HepG2 (cell line): Measurements from ENCODE around the gene MMS19. TPM values are rescaled to one million over a fixed set of nuclear protein-coding genes. Genes with fewer than 3 reads are reported as not detected.
A peak's percentile ranks its signal among the peaks of the same experiment; 100 is the strongest.

Experiments used
- ATAC-seq: fragments of 200-7000 bp; cut with Tn5 transposase; 3 replicates; pipeline ENCODE4 v1.9.1; 2020; ENCODE audit warnings: mild to moderate bottlenecking, moderate library complexity
- BruUV-seq: library from RNA; stranded (reverse); fragments of 400-500 nt; replicated peaks from 2 replicates; lab custom pipeline; 2021; lab: Mats Ljungman, UMichigan
- CTCF ChIA-PET: fragments of 300-600 bp; formaldehyde crosslinking; extraction: SDS; loops from one replicate; lab custom pipeline; 2021; ENCODE audit warnings: low total read pairs, inconsistent platforms, low intra/inter-chr PET ratio; lab: Yijun Ruan, JAX
- POLR2A ChIA-PET: fragments of 350-600 bp; sonication (Branson Sonifier 250); formaldehyde crosslinking; loops from one replicate; lab custom pipeline; 2020; ENCODE audit warnings: antibody characterized with exemption, inconsistent platforms; lab: Yijun Ruan, JAX
- DNase-seq: peaks from one replicate; pipeline ENCODE4 v3.0.0-alpha.2; 2015; ENCODE audit warnings: low spot score
- FAIRE-seq: peaks from 3 replicates; lab custom pipeline; 2011; peaks lifted over from hg19 to GRCh38; lab: Jason Lieb, UNC
- H2AFZ ChIP-seq: one replicate; pipeline ENCODE4 v1.6.1; 2011; ENCODE audit warnings: low read length, inconsistent platforms
- H3K27ac ChIP-seq: fragments of 300-600 bp; 3 replicates; pipeline ENCODE4 v1.8.0; 2011; ENCODE audit warnings: mixed run types, mild to moderate bottlenecking, mixed read lengths, low read length, inconsistent platforms; ENCODE audit not compliant: insufficient read depth; ENCODE audit errors: extremely low read length
- H3K27me3 ChIP-seq, 2 experiments: fragments of 200-600 bp in 1 of 2; 2 replicates in 1 of 2; 3 replicates in 1 of 2; pipeline versions ENCODE4 v1.6.0 to v1.8.0; 2011; ENCODE audit warnings: low read length in 2 of 2, mild to moderate bottlenecking in 2 of 2, moderate library complexity in 2 of 2, inconsistent platforms in 1 of 2; ENCODE audit not compliant: insufficient read depth in 2 of 2, control insufficient read depth in 1 of 2
- H3K36me3 ChIP-seq, 2 experiments: fragments of 200-600 bp in 1 of 2; replicated peaks in 1 of 2; 2 replicates in 1 of 2; 3 replicates in 1 of 2; pipeline versions ENCODE4 v1.5.1 to v1.8.0; 2011; ENCODE audit warnings: low read length in 2 of 2, inconsistent platforms in 1 of 2; ENCODE audit not compliant: insufficient read depth in 2 of 2, control insufficient read depth in 1 of 2
- H3K4me1 ChIP-seq: 2 replicates; pipeline ENCODE4 v1.5.1; 2012; ENCODE audit warnings: low read length, inconsistent platforms; ENCODE audit not compliant: insufficient read depth
- H3K4me2 ChIP-seq: 2 replicates; pipeline ENCODE4 v1.6.0; 2011; ENCODE audit warnings: low read depth, low read length, inconsistent platforms
- H3K4me3 ChIP-seq, 3 experiments: fragments of 200-600 bp in 1 of 3; sonication (generic), shearing (Covaris generic) in 1 of 3; replicated peaks in 1 of 3; 2 replicates each; pipeline ENCODE4 v1.5.1; 2011 to 2016; ENCODE audit warnings: low read length in 3 of 3, inconsistent platforms in 2 of 3, low read depth in 2 of 3, mild to moderate bottlenecking in 2 of 3, control low read depth in 1 of 3, mixed read lengths in 1 of 3; ENCODE audit not compliant: insufficient read depth in 1 of 3
- H3K79me2 ChIP-seq: one replicate; pipeline ENCODE4 v1.6.1; 2011; ENCODE audit warnings: low read length, inconsistent platforms; ENCODE audit not compliant: insufficient read depth
- H3K9ac ChIP-seq: 2 replicates; pipeline ENCODE4 v1.6.0; 2011; ENCODE audit warnings: mild to moderate bottlenecking, low read depth, low read length, inconsistent platforms; ENCODE audit not compliant: insufficient read depth
- H3K9me3 ChIP-seq: 2 replicates; pipeline ENCODE4 v1.5.1; 2012; ENCODE audit warnings: mild to moderate bottlenecking, low read length
- H4K20me1 ChIP-seq: 2 replicates; pipeline ENCODE4 v1.6.0; 2011; ENCODE audit warnings: inconsistent platforms, mild to moderate bottlenecking, low read length, moderate library complexity; ENCODE audit not compliant: insufficient read depth
- ELF4 ChIP-seq: sonication (generic); formaldehyde crosslinking; IDR thresholded peaks from 2 replicates; pipeline ENCODE4 v1.5.0; 2020; ENCODE audit warnings: missing genetic modification reagents, mild to moderate bottlenecking, moderate library complexity, borderline replicate concordance
- MAFG ChIP-seq: sonication (generic); formaldehyde crosslinking; IDR thresholded peaks from 2 replicates; pipeline ENCODE4 v1.5.1; 2020; ENCODE audit warnings: mild to moderate bottlenecking, missing genetic modification reagents
- TBP ChIP-seq: sonication (generic); formaldehyde crosslinking; IDR thresholded peaks from 2 replicates; pipeline ENCODE4 v1.5.0; 2020; ENCODE audit warnings: missing genetic modification reagents
- ZNF143 ChIP-seq: sonication (generic); formaldehyde crosslinking; IDR thresholded peaks from 2 replicates; pipeline ENCODE4 v1.4.0; 2020; ENCODE audit warnings: missing genetic modification reagents
- ZNF253 ChIP-seq: sonication (generic); formaldehyde crosslinking; IDR thresholded peaks from 2 replicates; pipeline ENCODE4 v1.8.0; 2022; ENCODE audit warnings: mild to moderate bottlenecking, missing genetic modification reagents, borderline replicate concordance
- ZNF652 ChIP-seq: IDR thresholded peaks from 2 replicates; pipeline ENCODE4 v1.6.1; 2016; ENCODE audit warnings: low read depth, borderline replicate concordance
- WGBS: methylation state at CpG from one replicate; pipeline ENCODE4 v1.1.6; 2017; ENCODE audit warnings: low lambda C conversion rate; 5-methylcytosine and 5-hydroxymethylcytosine counted together
- in situ Hi-C: cut with HindIII; loops from 2 replicates; pipeline ENCODE4 v1.10.0; 2017; ENCODE audit warnings: low pct_unique_long_range_greater_than_20kb; ENCODE audit not compliant: extremely low pct_ligation_motif_present
- intact Hi-C: fragments of 100-400 bp; cut with micrococcal nuclease; formaldehyde crosslinking; loops from one replicate; pipeline ENCODE4 v1.10.0; 2022; ENCODE audit not compliant: unreplicated experiment
- polyA plus RNA-seq, 8 experiments: library from polyadenylated mRNA; depleted of rRNA in 3 of 8; stranded (reverse) in 7 of 8; unstranded in 1 of 8; fragments of >200 nt; fragmentation: Illumina TruSeq in 4 of 8; extraction: Trizol in 4 of 8; gene quantifications; 2 replicates each; pipeline versions ENCODE4 v1.2.1 to v1.2.3, GENCODE V29; 2011 to 2016; ENCODE audit warnings: low read depth in 4 of 8, missing spikeins in 1 of 8, mixed read lengths in 1 of 8; ENCODE audit not compliant: insufficient read depth in 1 of 8
- total RNA-seq, 5 experiments: library from RNA; depleted of rRNA; stranded (reverse); fragments of >200 nt; fragmentation: Illumina TruSeq; extraction: Trizol; gene quantifications; 2 replicates each; pipeline ENCODE4 v1.2.3, GENCODE V29; 2016; ENCODE audit warnings: low read depth in 1 of 5
- TF ChIP-seq, protein P1 (sequence below): sonication (generic); formaldehyde crosslinking; IDR thresholded peaks from 2 replicates; pipeline ENCODE4 v1.4.0; 2020; ENCODE audit warnings: mild to moderate bottlenecking, missing genetic modification reagents
- TF ChIP-seq, protein P2 (sequence below): sonication (generic); formaldehyde crosslinking; IDR thresholded peaks from 2 replicates; pipeline ENCODE4 v1.4.0; 2020; ENCODE audit warnings: missing genetic modification reagents
- TF ChIP-seq, protein P3 (sequence below), 2 experiments: sonication (generic) in 1 of 2; formaldehyde crosslinking in 1 of 2; IDR thresholded peaks; 2 replicates each; pipeline versions ENCODE4 v1.4.0 to v1.6.1; 2016 to 2020; ENCODE audit warnings: borderline replicate concordance in 1 of 2, low read depth in 1 of 2, mild to moderate bottlenecking in 1 of 2, missing genetic modification reagents in 1 of 2

MMS19 gene
- total and polyA plus RNA-seq, 2 of the 13 experiments (the other 11 are each of a cell fraction or from before 2014, with no cell fraction given) = 76.4 to 107 TPM

DNA sequence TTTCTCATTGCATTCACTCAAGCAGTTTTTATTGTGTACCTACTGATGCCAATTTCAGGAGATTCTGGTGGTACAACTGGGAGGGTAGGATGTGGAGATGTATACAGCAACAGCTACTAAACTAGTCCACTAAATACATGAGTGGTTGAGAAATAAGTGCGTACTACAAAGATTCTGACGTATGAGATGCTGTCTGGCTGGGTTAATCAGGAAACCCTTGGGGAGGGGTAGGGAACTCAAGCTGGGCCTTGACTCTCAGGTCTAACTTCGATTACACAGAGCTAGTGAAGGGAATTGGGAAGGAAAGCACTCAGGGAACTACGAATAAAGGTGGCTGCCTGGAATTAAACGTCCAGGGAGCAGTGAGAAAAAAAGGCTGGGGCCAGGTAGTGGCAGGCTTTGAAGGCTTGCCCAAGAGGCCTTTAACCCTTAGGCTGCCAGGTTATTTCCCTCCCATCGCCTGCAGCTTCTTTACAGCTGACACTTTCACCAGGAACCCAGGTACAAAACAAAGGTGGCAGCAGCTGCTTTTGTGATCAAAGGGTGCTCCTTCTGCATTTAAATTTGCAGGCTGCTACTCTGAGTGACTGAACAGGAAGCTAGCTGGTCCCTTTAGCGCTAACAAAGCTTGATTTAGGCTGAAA, 3.2 kb downstream of the MMS19 start:
- Histone ChIP-seq H3K4me3 (no peak overlapping the region; a peak in 1 of 6 replicates), H3K27ac (no peak overlapping the region), H3K9ac (no peak overlapping the region; the same call in 1 of the 2 replicates), H3K4me1 (peaks cover 41% of the 10 kb centered on the region), H3K4me2 (peak overlapping the region; percentile 91), H4K20me1 (peaks cover 32% of the 10 kb centered on the region), H2AFZ (no peak overlapping the region), H3K36me3 (peaks cover 4 to 16% of the 10 kb centered on the region in 2 experiments; a peak in 4 of 5 replicates), H3K27me3 (no peaks in the 10 kb centered on the region; a peak in 1 of 5 replicates), H3K79me2 (peaks cover 76% of the 10 kb centered on the region), H3K9me3 (no peaks in the 10 kb centered on the region)
- peak; percentile 21 for FAIRE-seq
- BruUV-seq = TSS peak; percentile 6
- WGBS = 52% methylated on average over 7 of the region's 7 CpGs
- in situ Hi-C loops = no loop called here
- intact Hi-C loops = no loop called here
- POLR2A ChIA-PET = no interaction called here
- CTCF ChIA-PET = no interaction called here
- TF ChIP-seq ZNF652 (CRISPR knock-in tag) = peak; percentile 89
- TF ChIP-seq, protein P1, sequence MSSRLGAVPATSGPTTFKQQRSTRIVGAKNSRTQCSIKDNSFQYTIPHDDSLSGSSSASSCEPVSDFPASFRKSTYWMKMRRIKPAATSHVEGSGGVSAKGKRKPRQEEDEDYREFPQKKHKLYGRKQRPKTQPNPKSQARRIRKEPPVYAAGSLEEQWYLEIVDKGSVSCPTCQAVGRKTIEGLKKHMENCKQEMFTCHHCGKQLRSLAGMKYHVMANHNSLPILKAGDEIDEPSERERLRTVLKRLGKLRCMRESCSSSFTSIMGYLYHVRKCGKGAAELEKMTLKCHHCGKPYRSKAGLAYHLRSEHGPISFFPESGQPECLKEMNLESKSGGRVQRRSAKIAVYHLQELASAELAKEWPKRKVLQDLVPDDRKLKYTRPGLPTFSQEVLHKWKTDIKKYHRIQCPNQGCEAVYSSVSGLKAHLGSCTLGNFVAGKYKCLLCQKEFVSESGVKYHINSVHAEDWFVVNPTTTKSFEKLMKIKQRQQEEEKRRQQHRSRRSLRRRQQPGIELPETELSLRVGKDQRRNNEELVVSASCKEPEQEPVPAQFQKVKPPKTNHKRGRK (CRISPR knock-in tag) = no peak
- no peak for DNase-seq
- ATAC-seq = no peak

DNA sequence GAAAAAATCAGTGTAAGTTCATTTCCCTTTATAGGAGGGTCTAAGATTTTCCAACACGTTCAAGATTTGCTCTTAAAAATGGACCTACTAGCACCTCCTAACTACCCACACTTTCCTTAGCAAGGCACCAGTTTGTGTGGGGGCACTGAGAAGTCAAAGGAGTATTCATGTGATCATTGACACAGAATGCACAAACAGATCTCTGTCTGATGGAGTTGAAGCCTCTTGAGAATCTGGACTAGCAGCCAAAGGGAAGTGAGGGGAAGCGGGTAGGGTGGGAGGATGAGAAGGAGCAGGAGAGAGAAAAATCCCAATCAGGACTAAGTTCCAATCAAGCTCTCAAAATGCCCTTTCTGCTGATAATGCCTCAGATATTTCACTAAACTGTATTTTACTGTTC, 4.1 kb downstream of the MMS19 start:
- in situ Hi-C loops (no loop called here), intact Hi-C loops (no loop called here)
- H3K9me3 ChIP-seq = no peaks in the 10 kb centered on the region
- WGBS = 89% methylated on average over 2 of the region's 2 CpGs
- no peaks in the 10 kb centered on the region; a peak in 1 of 5 replicates for H3K27me3 ChIP-seq
- ATAC-seq (no peak), DNase-seq (no peak), FAIRE-seq (no peak)
- H3K4me3 ChIP-seq = no peak overlapping the region
- H3K4me2 ChIP-seq = no peak overlapping the region
- H3K27ac ChIP-seq = no peak overlapping the region
- CTCF ChIA-PET = no interaction called here
- peaks cover 4 to 16% of the 10 kb centered on the region in 2 experiments; a peak in 4 of 5 replicates for H3K36me3 ChIP-seq
- POLR2A ChIA-PET = no interaction called here
- H3K4me1 ChIP-seq = peaks cover 39% of the 10 kb centered on the region
- BruUV-seq = no TSS peak
- no peak overlapping the region for H3K9ac ChIP-seq
- H4K20me1 ChIP-seq = peaks cover 34% of the 10 kb centered on the region
- peaks cover 84% of the 10 kb centered on the region for H3K79me2 ChIP-seq
- H2AFZ ChIP-seq = no peak overlapping the region
- TF ChIP-seq ZNF143 (CRISPR knock-in tag) (no peak), ZNF253 (CRISPR knock-in tag) (no peak), ELF4 (CRISPR knock-in tag) (no peak), TBP (CRISPR knock-in tag) (no peak), MAFG (CRISPR knock-in tag) (no peak)
- TF ChIP-seq, protein P2, sequence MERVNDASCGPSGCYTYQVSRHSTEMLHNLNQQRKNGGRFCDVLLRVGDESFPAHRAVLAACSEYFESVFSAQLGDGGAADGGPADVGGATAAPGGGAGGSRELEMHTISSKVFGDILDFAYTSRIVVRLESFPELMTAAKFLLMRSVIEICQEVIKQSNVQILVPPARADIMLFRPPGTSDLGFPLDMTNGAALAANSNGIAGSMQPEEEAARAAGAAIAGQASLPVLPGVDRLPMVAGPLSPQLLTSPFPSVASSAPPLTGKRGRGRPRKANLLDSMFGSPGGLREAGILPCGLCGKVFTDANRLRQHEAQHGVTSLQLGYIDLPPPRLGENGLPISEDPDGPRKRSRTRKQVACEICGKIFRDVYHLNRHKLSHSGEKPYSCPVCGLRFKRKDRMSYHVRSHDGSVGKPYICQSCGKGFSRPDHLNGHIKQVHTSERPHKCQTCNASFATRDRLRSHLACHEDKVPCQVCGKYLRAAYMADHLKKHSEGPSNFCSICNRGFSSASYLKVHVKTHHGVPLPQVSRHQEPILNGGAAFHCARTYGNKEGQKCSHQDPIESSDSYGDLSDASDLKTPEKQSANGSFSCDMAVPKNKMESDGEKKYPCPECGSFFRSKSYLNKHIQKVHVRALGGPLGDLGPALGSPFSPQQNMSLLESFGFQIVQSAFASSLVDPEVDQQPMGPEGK (CRISPR knock-in tag) = no peak
- TF ChIP-seq, protein P3, sequence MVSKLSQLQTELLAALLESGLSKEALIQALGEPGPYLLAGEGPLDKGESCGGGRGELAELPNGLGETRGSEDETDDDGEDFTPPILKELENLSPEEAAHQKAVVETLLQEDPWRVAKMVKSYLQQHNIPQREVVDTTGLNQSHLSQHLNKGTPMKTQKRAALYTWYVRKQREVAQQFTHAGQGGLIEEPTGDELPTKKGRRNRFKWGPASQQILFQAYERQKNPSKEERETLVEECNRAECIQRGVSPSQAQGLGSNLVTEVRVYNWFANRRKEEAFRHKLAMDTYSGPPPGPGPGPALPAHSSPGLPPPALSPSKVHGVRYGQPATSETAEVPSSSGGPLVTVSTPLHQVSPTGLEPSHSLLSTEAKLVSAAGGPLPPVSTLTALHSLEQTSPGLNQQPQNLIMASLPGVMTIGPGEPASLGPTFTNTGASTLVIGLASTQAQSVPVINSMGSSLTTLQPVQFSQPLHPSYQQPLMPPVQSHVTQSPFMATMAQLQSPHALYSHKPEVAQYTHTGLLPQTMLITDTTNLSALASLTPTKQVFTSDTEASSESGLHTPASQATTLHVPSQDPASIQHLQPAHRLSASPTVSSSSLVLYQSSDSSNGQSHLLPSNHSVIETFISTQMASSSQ (IDR thresholded peaks at IDR 0.05; ENCODE audit: low read depth) = no peak
- TF ChIP-seq, protein P3 (CRISPR knock-in tag; IDR thresholded peaks at IDR 0.05; ENCODE audit: borderline replicate concordance) = no peak
